H1 (cell line): Measurements from ENCODE around the gene GLRA1. TPM values are rescaled to one million over a fixed set of nuclear protein-coding genes. Genes with fewer than 3 reads are reported as not detected.

Experiments
- CTCF ChIA-PET: fragments of 300-600 bp; sonication (Branson Sonifier 250); formaldehyde crosslinking; loops from one replicate; lab custom pipeline; 2021; ENCODE audit not compliant: partially characterized antibody; lab: Charles Lee
- POLR2A ChIA-PET: fragments of 300-600 bp; sonication (Branson Sonifier 250); formaldehyde crosslinking; loops from one replicate; lab custom pipeline; 2021; ENCODE audit warnings: inconsistent platforms; ENCODE audit not compliant: partially characterized antibody; lab: Charles Lee
- DNase-seq, 2 experiments: peaks; one replicate each; pipeline versions ENCODE4 v3.0.0 to v3.0.0-alpha.2; 2010 to 2022; ENCODE audit warnings: low spot score in 2 of 2, low read depth in 1 of 2, mixed read lengths in 1 of 2
- FAIRE-seq: peaks from 2 replicates; lab custom pipeline; 2011; peaks lifted over from hg19 to GRCh38; lab: Jason Lieb, UNC
- H2AFZ ChIP-seq: 2 replicates; pipeline ENCODE4 v1.8.1; 2012; ENCODE audit warnings: low read length, inconsistent platforms
- H2AK5ac ChIP-seq: 2 replicates; pipeline ENCODE4 v1.6.1; 2013; ENCODE audit warnings: low read depth, low read length
- H2BK120ac ChIP-seq: replicated peaks from 2 replicates; pipeline ENCODE3; 2013; ENCODE audit warnings: low read depth, low read length, inconsistent platforms
- H2BK12ac ChIP-seq: 2 replicates; pipeline ENCODE4 v1.6.1; 2013; ENCODE audit warnings: low read depth, low read length
- H2BK15ac ChIP-seq: 2 replicates; pipeline ENCODE4 v1.6.1; 2013; ENCODE audit warnings: low read length
- H2BK20ac ChIP-seq: 2 replicates; pipeline ENCODE4 v1.6.1; 2013; ENCODE audit warnings: low read length
- H2BK5ac ChIP-seq: 2 replicates; pipeline ENCODE4 v1.6.1; 2013; ENCODE audit warnings: low read depth, low read length
- H3K14ac ChIP-seq: 2 replicates; pipeline ENCODE4 v1.6.1; 2013; ENCODE audit warnings: inconsistent platforms; ENCODE audit not compliant: insufficient read length
- H3K18ac ChIP-seq: 2 replicates; pipeline ENCODE4 v1.6.1; 2013; ENCODE audit warnings: low read length; ENCODE audit errors: extremely low read depth
- H3K23ac ChIP-seq: 2 replicates; pipeline ENCODE4 v1.6.1; 2013; ENCODE audit warnings: inconsistent platforms; ENCODE audit not compliant: insufficient read length
- H3K23me2 ChIP-seq: 2 replicates; pipeline ENCODE4 v1.6.1; 2013; ENCODE audit warnings: low read depth, low read length
- H3K27ac ChIP-seq: 2 replicates; pipeline ENCODE4 v1.6.1; 2011; ENCODE audit warnings: low read depth, low read length, inconsistent platforms
- H3K27me3 ChIP-seq, 4 experiments: replicated peaks in 1 of 4; 1 replicate in 1 of 4; 2 replicates in 3 of 4; pipeline versions ENCODE4 v1.6.1 to v1.8.1; 2011 to 2013; ENCODE audit warnings: low read length in 3 of 4, mild to moderate bottlenecking in 3 of 4, inconsistent platforms in 2 of 4, mixed read lengths in 2 of 4, moderate library complexity in 1 of 4; ENCODE audit not compliant: control insufficient read depth in 3 of 4, insufficient read depth in 3 of 4; ENCODE audit errors: extremely low read depth in 1 of 4
- H3K36me3 ChIP-seq, 4 experiments: 2 replicates each; pipeline versions ENCODE4 v1.6.1 to v1.8.1; 2011 to 2013; ENCODE audit warnings: mild to moderate bottlenecking in 4 of 4, low read length in 3 of 4, moderate library complexity in 2 of 4, control low read depth in 1 of 4, inconsistent platforms in 1 of 4; ENCODE audit not compliant: insufficient read depth in 4 of 4, control insufficient read depth in 2 of 4
- H3K4ac ChIP-seq: replicated peaks from 2 replicates; pipeline ENCODE3; 2013; ENCODE audit warnings: low read length, low read depth, mixed read lengths, inconsistent platforms; ENCODE audit not compliant: insufficient read length
- H3K4me1 ChIP-seq, 4 experiments: replicated peaks in 1 of 4; 1 replicate in 1 of 4; 2 replicates in 3 of 4; pipeline versions ENCODE4 v1.6.1 to v1.8.1; 2011 to 2013; ENCODE audit warnings: low read length in 3 of 4, inconsistent platforms in 2 of 4, mixed read lengths in 1 of 4; ENCODE audit not compliant: insufficient read depth in 4 of 4, control insufficient read depth in 3 of 4
- H3K4me2 ChIP-seq, 2 experiments: 2 replicates each; pipeline versions ENCODE4 v1.6.1 to v1.8.1; 2011 to 2013; ENCODE audit warnings: low read depth in 2 of 2, low read length in 2 of 2, control low read depth in 1 of 2, inconsistent platforms in 1 of 2, mild to moderate bottlenecking in 1 of 2; ENCODE audit not compliant: insufficient read depth in 1 of 2
- H3K4me3 ChIP-seq, 4 experiments: fragments of 200-600, 300-600 bp in 1 of 4; sonication (generic), shearing (Covaris generic), sonication (Bioruptor Twin) in 1 of 4; 2 replicates each; pipeline versions ENCODE4 v1.5.1 to v1.8.1; 2011 to 2016; ENCODE audit warnings: low read length in 4 of 4, low read depth in 3 of 4, control low read depth in 2 of 4, inconsistent platforms in 2 of 4, mild to moderate bottlenecking in 2 of 4, mixed read lengths in 1 of 4, moderate library complexity in 1 of 4; ENCODE audit not compliant: insufficient read depth in 2 of 4; ENCODE audit errors: extremely low read depth in 1 of 4
- H3K56ac ChIP-seq: replicated peaks from 2 replicates; pipeline ENCODE3; 2013; ENCODE audit warnings: low read depth, mild to moderate bottlenecking, mixed read lengths, low read length, inconsistent platforms; ENCODE audit not compliant: insufficient read length
- H3K79me1 ChIP-seq: 2 replicates; pipeline ENCODE4 v1.6.1; 2013; ENCODE audit warnings: low read depth, low read length, control low read depth
- H3K79me2 ChIP-seq, 2 experiments: 2 replicates each; pipeline versions ENCODE4 v1.6.1 to v1.8.1; 2012 to 2013; ENCODE audit warnings: low read length in 2 of 2, mild to moderate bottlenecking in 2 of 2, inconsistent platforms in 1 of 2; ENCODE audit not compliant: insufficient read depth in 2 of 2, control insufficient read depth in 1 of 2
- H3K9ac ChIP-seq, 4 experiments: replicated peaks in 1 of 4; 1 replicate in 1 of 4; 2 replicates in 3 of 4; pipeline versions ENCODE4 v1.6.1 to v1.8.1; 2011 to 2013; ENCODE audit warnings: low read depth in 3 of 4, low read length in 3 of 4, control low read depth in 2 of 4, mild to moderate bottlenecking in 2 of 4, moderate library complexity in 2 of 4, inconsistent platforms in 1 of 4; ENCODE audit errors: extremely low read depth in 1 of 4
- H3K9me3 ChIP-seq, 2 experiments: 2 replicates each; pipeline versions ENCODE4 v1.6.1 to v1.8.1; 2012 to 2013; ENCODE audit warnings: mild to moderate bottlenecking in 2 of 2, moderate library complexity in 2 of 2, control low read depth in 1 of 2, inconsistent platforms in 1 of 2, low read depth in 1 of 2, low read length in 1 of 2, mixed read lengths in 1 of 2; ENCODE audit not compliant: insufficient read depth in 2 of 2
- H4K20me1 ChIP-seq, 2 experiments: replicated peaks in 1 of 2; 2 replicates each; pipeline versions ENCODE3 to v1.8.1; 2011 to 2013; ENCODE audit warnings: inconsistent platforms in 2 of 2, low read length in 2 of 2, mild to moderate bottlenecking in 1 of 2; ENCODE audit not compliant: insufficient read depth in 2 of 2, control insufficient read depth in 1 of 2
- H4K5ac ChIP-seq: 2 replicates; pipeline ENCODE4 v1.6.1; 2013; ENCODE audit warnings: low read length, low read depth, mixed read lengths, inconsistent platforms; ENCODE audit not compliant: insufficient read length
- H4K8ac ChIP-seq: 2 replicates; pipeline ENCODE4 v1.8.0; 2013; ENCODE audit warnings: mild to moderate bottlenecking, moderate library complexity, low read length, inconsistent platforms; ENCODE audit not compliant: insufficient read depth; ENCODE audit errors: extremely low read depth
- H4K91ac ChIP-seq: replicated peaks from 2 replicates; pipeline ENCODE3; 2013; ENCODE audit warnings: low read length, mixed read lengths, inconsistent platforms; ENCODE audit not compliant: insufficient read length
- BRCA1 ChIP-seq: IDR thresholded peaks from 2 replicates; pipeline ENCODE4 v1.6.1; 2012; ENCODE audit warnings: low read depth, low read length, improper control_type of control experiment
- CBX5 ChIP-seq: fragments of 300-800, 300-1000 bp; sonication (generic); IDR thresholded peaks from 2 replicates; pipeline ENCODE4 v1.7.1; 2016; ENCODE audit warnings: antibody characterized with exemption, low read length, low read depth
- CREB1 ChIP-seq: IDR thresholded peaks from 2 replicates; pipeline ENCODE4 v1.6.1; 2012; ENCODE audit warnings: inconsistent platforms
- EP300 ChIP-seq, 2 experiments: IDR thresholded peaks; 1 replicate in 1 of 2; 2 replicates in 1 of 2; pipeline ENCODE4 v1.6.1; 2011 to 2012; ENCODE audit warnings: low read depth in 2 of 2, low read length in 2 of 2, mild to moderate bottlenecking in 2 of 2, borderline replicate concordance in 1 of 2, inconsistent platforms in 1 of 2, moderate library complexity in 1 of 2
- FOSL1 ChIP-seq: IDR thresholded peaks from 2 replicates; pipeline ENCODE4 v1.6.1; 2011; ENCODE audit warnings: mild to moderate bottlenecking, low read depth, low read length, moderate library complexity; ENCODE audit not compliant: insufficient read depth
- HDAC2 ChIP-seq, 2 experiments: fragments of 300-600 bp in 1 of 2; sonication (generic) in 1 of 2; IDR thresholded peaks; 2 replicates each; pipeline ENCODE4 v1.6.1; 2011 to 2012; ENCODE audit warnings: low read depth in 2 of 2, low read length in 2 of 2, mild to moderate bottlenecking in 2 of 2, moderate library complexity in 2 of 2, borderline replicate concordance in 1 of 2, inconsistent platforms in 1 of 2
- JUN ChIP-seq: IDR thresholded peaks from 2 replicates; pipeline ENCODE4 v1.6.1; 2011; ENCODE audit warnings: low read depth, mild to moderate bottlenecking, improper control_type of control experiment, low read length
- NANOG ChIP-seq: IDR thresholded peaks from 2 replicates; pipeline ENCODE4 v1.6.1; 2011; ENCODE audit warnings: low read length, low read depth, mild to moderate bottlenecking, inconsistent platforms; ENCODE audit not compliant: insufficient read depth, poor library complexity, severe bottlenecking
- POLR2AphosphoS5 ChIP-seq: IDR thresholded peaks from 2 replicates; pipeline ENCODE4 v1.6.1; 2011; ENCODE audit warnings: low read depth, low read length
- POU5F1 ChIP-seq: IDR thresholded peaks from 2 replicates; pipeline ENCODE4 v1.6.1; 2011; ENCODE audit warnings: low read depth, mild to moderate bottlenecking, low read length, moderate library complexity
- WGBS, 2 experiments: shearing (Covaris generic) in 1 of 2; methylation state at CpG; one replicate each; pipeline versions ENCODE4 v1.1.6 to v1.1.7; 2013 to 2015; ENCODE audit warnings: low lambda C conversion rate in 2 of 2, mixed read lengths in 2 of 2, inconsistent platforms in 1 of 2, low coverage in 1 of 2, missing lambda C conversion rate in 1 of 2; ENCODE audit not compliant: insufficient replicate concordance in 2 of 2, insufficient coverage in 1 of 2, insufficient read length in 1 of 2; ENCODE audit errors: extremely low coverage in 1 of 2, missing lambda C conversion rate in 1 of 2; 5-methylcytosine and 5-hydroxymethylcytosine counted together
- polyA plus RNA-seq, 7 experiments: library from polyadenylated mRNA; depleted of rRNA in 3 of 7; stranded (reverse) in 5 of 7; unstranded in 2 of 7; fragments of >200 nt in 5 of 7; fragments of 200-250 nt in 2 of 7; gene quantifications; 1 replicate in 5 of 7; 2 replicates in 1 of 7; 4 replicates in 1 of 7; pipeline versions ENCODE4 v1.2.1 to v1.2.3, GENCODE V29; 2011 to 2013; ENCODE audit warnings: missing spikeins in 2 of 7, mixed read lengths in 2 of 7
- total RNA-seq: library from RNA; stranded (reverse); fragmentation: NEBNext Ultra II Directional; extraction: Animal tissue kit (Norgen Biotek cat#: 25700); gene quantifications from 2 replicates; pipeline ENCODE4 v1.2.1, GENCODE V29; 2021

The GLRA1 gene
- total and polyA plus RNA-seq, 2 of the 8 experiments (the other 6 are each of a cell fraction or from before 2014, with no cell fraction given) = not detected

- FAIRE-seq = no peak
- no peak overlapping the region for H3K14ac ChIP-seq
- H3K4me3 ChIP-seq = no peak overlapping the region
- POLR2A ChIA-PET = no interaction called here
- H3K79me1 ChIP-seq = no peaks in the 10 kb centered on the region
- peaks cover 0 to under 1% of the 10 kb centered on the region in 2 experiments for H4K20me1 ChIP-seq
- TF ChIP-seq POU5F1 = no peak
- TF ChIP-seq NANOG = no peak
- no peak for TF ChIP-seq BRCA1
- TF ChIP-seq FOSL1 = no peak
- TF ChIP-seq POLR2AphosphoS5 = no peak
- TF ChIP-seq HDAC2 (IDR thresholded peaks at IDR 0.05; ENCODE audit: borderline replicate concordance in 1 of 2, low read depth in 2 of 2, low read length in 2 of 2) = no peak
- no peak for TF ChIP-seq CREB1
- no peak for TF ChIP-seq EP300 (IDR thresholded peaks at IDR 0.05; ENCODE audit: borderline replicate concordance in 1 of 2, low read depth in 2 of 2, low read length in 2 of 2)
- no peak for TF ChIP-seq JUN
- no peak for TF ChIP-seq CBX5
- TF ChIP-seq, all 59 proteins: peak for 0
- no peak overlapping the region for H2AK5ac ChIP-seq
- H2BK12ac ChIP-seq = no peak overlapping the region
- H2BK120ac ChIP-seq = no peak overlapping the region
- DNase-seq = no peak
- peaks cover 0 to 2% (median 0%) of the 10 kb centered on the region in 4 experiments; a peak in 1 of 7 replicates for H3K4me1 ChIP-seq
- H3K79me2 ChIP-seq = no peaks in the 10 kb centered on the region
- no peak overlapping the region for H3K9ac ChIP-seq
- H2BK5ac ChIP-seq = no peak overlapping the region
- H3K9me3 ChIP-seq = no peaks in the 10 kb centered on the region
- no peak overlapping the region for H2BK20ac ChIP-seq
- H3K56ac ChIP-seq = no peak overlapping the region
- peaks cover 13 to 47% (median 37%) of the 10 kb centered on the region in 4 experiments for H3K27me3 ChIP-seq
- H3K4ac ChIP-seq = no peak overlapping the region
- no peak overlapping the region for H3K23ac ChIP-seq
- H3K18ac ChIP-seq = no peak overlapping the region
- no peak overlapping the region for H2AFZ ChIP-seq
- H3K27ac ChIP-seq = no peak overlapping the region
- CTCF ChIA-PET = interaction anchor here (1.2 kb wide), 1 partner anchor 440 kb away, joined by 5 read pairs; no protein-coding TSS in a partner anchor
- no peak overlapping the region for H2BK15ac ChIP-seq
- no peak overlapping the region for H4K91ac ChIP-seq
- no peak overlapping the region for H4K5ac ChIP-seq
- 83% methylated on average over 1 of the region's 1 CpG; no CpG with 5 or more reads in 1 of the 2 experiments for WGBS, 2 experiments
- no peak overlapping the region for H3K4me2 ChIP-seq
- no peaks in the 10 kb centered on the region for H3K36me3 ChIP-seq
- H4K8ac ChIP-seq = no peak overlapping the region
- H3K23me2 ChIP-seq = no peaks in the 10 kb centered on the region
These were observed 15.0 kb downstream of the GLRA1 start for GRCh38 chr5:151909628-151910027.
